Jurkat, Clone E6-1 (cell line): ENCODE measurements around the gene CPN2.

ENCODE experiments used
- DNase-seq: peaks from one replicate; pipeline ENCODE4 v3.0.0-alpha.2; 2011; ENCODE audit warnings: low read depth, low spot score
- H3K4me3 ChIP-seq: 2 replicates; pipeline ENCODE4 v1.5.1; 2011; ENCODE audit warnings: mild to moderate bottlenecking, low read length, control low read depth, moderate library complexity

The CPN2 gene

DNA sequence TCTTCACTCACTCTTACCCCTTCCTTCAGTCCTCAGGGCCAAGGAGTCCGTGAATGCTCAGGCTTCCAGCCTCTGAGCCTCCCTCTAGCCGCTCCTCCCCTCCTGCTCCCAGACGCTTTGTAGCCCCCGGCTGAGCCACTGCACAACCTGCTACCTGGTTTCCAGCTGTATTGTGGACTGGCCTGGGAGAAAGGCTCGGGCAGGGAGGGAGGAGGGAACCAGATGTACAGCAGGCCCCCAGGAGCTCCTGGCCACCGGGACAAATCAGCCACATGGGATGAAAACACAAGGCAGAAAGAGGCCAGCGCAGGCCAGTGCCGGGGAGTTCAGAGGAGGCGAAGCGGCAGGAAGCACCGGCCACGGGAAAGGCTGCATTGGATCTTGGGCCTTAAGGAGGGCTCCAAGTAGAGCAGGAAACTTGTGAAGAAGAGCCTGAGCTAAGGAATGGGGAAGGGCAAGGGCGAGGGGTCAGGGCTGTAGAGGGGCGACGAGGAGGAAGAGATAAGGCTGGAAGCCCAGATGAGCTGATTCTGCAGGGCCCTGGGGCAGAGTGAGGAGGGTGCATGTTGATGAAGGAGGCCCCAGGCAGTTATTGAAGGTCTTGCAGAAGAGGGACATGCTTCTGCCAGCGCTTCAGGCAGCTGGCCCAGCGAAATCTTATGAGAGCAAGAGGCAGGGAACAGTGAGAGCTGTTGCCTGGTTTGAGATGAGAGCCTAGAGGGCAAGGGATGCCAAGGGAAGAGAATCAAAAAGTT, 14.3 kb downstream of the CPN2 start:
- no peak for DNase-seq

DNA sequence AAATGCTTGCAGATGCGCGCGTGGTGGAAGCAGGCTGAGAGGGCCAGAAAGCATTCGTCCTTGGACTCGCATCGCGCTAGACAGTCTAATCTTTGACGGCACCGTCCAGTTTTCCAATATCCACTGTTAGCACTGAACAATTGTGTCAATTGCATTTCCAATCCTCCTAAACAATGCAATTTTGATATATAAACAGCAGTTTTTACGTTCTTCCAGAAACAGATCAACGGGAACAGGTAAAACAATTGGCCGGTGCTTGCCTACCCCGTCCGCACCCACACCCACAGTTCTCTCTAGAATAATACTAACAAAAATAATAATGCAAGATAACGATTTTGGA, 17.2 kb downstream of the CPN2 start:
- DNase-seq: no peak
- no peak overlapping the region; the same call in 1 of the 2 replicates for H3K4me3 ChIP-seq

More for the DNA sequence above, 14.3 kb downstream of the CPN2 start:
- no peak overlapping the region for H3K4me3 ChIP-seq

DNA sequence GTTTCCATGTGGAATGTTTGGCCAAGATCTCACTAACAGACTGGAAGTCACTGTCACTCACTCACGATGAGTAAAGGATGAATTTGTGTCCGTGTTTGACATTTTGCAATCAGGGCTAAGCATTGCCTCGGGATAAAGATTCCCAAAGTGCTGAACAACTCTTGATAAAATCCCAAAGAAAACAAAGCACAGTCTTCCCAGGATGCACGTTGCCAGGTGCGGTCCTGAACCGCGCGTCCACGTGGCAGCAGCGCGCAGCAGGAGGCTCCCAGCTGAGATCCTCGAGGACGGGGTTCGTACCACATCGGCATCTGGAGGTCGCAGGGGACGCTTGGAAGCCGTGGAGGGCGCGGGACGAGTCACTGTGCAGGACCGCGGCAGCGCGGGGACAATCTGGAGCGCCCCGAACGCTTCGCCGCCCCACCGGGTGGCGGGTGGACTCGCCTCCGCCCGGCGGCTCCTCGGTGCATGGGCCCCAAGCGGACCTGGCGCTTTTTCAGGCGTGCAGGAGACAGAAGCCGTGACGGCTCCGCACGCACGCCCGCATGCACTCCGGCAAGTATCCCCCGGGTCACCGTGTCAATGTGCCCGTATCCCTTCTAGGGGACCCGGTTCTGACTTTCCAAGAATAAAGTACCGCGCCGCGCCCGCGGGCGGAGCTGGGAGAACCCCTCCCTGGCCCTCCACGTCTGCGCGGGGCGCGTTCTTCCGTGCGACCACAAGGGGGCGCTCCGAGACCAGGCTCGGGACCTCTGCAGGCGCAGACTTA, 17.7 kb downstream of the CPN2 start:
- DNase-seq: peak; percentile 67
- H3K4me3 ChIP-seq: peak overlapping the region; percentile 44

DNA sequence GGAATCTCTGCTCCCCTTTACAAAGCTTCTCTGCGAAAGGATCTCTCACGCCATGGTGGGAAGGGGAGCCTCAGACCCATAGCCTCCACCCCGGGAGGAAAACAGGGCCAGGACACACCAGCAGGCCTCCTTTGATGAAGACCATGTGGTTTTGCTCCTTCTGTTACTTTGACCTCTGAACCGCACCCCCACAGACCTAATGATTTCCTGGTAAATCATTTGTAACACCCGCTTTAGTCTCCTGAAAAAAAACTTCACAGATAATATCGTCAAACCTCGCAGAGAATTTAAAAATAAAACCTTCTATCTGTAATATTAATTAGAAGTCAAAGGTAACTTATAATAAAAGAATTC, 18.3 kb downstream of the CPN2 start:
- DNase-seq: no peak
- no peak overlapping the region for H3K4me3 ChIP-seq

DNA sequence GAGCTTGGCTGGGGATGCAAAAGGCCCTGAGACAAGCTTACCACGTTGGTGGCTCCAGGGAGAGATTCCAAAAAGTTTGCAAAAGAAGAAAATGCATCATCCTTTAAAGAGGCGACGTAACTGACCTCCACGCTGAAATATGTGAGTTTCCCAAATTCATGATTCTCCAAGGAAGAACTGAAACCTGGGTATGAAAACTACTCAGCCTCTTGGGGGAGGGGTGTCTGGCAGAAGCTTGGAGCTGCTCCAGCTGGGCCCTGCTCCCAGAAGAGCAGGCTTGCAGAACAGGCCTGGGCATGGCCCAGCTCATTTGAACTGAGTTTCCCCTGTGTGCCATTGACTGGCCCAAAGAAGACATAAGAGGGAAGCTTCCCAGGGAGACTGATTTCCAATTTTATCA, 20.5 kb downstream of the CPN2 start:
- DNase-seq: no peak
- no peak overlapping the region for H3K4me3 ChIP-seq

DNA sequence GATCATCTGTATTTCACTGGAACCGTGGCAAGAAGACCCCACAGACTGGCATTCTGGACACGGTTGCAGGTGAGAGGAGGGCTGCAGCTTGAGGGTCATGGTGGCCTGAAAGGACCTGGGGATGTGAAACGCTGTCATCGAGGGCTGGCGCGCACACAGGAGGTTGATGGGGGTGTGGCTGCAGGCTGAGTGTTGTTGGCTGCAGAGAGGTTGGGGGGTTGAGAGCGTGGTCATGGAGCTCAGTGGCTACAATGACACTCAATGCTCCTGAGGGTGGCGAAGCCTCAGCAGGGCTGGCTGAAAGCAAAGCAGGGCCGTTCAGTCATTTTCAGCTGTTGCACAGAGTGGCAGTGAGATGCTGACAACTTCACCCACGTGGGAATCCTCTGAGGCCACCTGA, 21.0 kb downstream of the CPN2 start:
- H3K4me3 ChIP-seq: no peak overlapping the region
- no peak for DNase-seq

DNA sequence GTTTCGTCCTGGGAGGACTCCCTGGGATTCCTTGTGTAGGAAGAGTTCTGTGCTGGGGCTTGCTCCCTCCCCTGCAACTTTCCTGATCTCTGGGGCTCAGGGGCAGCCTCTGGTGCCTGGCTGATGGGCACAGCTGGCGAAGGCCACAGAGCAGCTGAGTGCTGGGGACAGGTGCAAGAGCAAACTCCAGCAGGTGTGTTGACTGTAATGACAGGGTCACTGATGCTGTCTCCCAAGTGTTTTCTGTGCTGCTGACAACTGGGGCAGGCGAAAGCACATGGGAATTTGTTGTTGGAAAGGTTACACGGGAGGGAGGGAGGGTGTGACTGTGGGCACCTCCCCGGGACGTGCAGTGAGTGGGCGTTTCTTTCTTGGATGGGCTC, 21.6 kb downstream of the CPN2 start:
- no peak for DNase-seq
- H3K4me3 ChIP-seq: no peak overlapping the region

DNA sequence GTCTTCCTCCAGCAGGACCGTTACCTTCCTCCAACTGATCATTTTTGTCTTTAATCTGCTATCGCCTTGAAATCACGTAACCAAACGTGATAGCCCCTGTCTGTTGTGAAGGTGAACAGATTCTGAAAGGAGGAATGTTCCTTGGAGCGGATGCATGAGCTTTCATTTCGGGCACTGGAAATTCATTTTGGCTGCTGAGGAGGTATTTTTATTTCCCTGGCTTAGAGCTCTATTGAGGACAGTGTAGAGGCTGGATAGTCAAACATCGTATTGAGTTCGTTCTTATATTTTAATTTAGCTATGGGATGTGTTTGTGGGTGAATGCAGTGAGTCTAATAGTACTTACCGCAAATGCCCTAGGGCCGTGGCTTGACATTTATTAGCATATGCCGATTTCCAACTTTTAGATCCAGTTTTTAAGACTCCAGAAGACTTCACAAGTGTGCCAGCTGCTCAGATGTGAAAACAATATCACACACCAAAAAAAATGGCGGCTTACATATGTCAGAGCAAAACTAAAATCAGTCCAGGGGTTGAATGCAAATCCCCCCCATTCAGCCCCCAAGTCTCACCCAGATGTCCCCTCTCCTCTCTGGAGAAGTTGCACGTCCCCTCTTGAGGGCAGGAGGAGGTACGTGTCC, 22.1 kb downstream of the CPN2 start:
- DNase-seq: no peak
- H3K4me3 ChIP-seq: no peak overlapping the region

DNA sequence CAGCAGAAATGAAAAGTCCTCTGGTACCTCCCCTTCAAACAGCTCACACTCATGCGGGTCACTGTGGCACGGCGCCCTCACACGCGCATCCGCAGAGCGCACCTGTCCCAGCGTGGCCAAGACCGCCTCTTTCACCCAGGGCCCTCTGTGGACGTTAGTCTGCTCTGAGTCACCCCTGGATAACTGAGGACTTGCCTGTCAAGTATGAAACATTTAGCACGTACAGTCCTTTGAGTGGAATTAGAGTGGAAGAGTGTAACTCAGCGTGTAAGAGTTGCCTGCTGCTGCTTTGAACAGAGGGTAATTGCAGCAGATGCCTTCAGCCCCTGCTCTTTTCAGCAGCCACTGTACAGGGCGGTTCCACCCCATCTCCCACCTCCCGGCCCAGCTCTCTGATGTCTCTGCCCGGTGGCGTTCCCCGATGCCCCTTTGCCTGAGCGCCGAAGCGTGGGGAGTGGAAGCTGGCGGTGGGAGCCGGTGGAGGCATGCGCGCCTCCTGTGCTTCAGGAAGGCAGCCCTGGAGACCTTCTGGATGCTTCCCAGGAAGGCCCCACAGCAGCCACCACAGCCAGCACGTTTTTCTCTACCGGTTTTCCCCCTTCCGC, 23.0 kb downstream of the CPN2 start:
- H3K4me3 ChIP-seq: no peak overlapping the region
- DNase-seq: no peak

DNA sequence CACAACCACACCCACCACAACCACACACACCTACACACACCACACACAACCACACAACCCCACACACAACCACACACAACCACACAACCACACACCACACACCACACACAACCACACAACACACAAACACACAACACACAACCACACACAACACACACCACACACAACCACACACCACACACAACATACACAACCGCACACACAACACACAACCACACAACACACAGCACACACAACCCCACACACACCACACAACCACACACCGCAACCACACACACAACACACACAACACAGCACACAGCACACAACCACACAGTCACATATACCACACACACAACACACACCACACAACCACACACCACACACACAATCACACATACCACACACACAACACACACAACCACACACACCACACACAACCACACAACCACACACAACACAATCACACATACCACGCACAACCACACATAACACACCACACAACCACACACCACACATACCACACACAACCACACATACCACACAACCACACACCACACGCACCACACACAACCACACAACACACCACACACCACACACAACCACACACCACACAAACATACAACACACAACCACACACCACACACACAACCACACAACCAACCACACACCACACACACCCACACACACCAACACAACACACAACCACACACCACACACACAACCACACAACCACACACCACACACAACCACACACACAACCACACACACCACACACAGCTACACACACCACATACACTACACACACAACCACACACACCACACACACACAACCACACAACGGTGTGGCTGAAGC, 23.7 kb downstream of the CPN2 start:
- no peak for DNase-seq
- no peak overlapping the region for H3K4me3 ChIP-seq

DNA sequence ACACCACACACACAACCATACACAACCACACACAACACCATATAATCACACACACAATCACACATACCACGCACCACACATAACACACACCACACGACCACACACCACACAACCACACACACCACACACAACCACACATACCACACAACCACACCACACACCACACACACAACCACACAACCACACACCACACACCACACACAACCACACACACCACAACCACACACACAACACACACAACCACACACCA, 24.2 kb downstream of the CPN2 start:
- DNase-seq: no peak
- H3K4me3 ChIP-seq: no peak overlapping the region

DNA sequence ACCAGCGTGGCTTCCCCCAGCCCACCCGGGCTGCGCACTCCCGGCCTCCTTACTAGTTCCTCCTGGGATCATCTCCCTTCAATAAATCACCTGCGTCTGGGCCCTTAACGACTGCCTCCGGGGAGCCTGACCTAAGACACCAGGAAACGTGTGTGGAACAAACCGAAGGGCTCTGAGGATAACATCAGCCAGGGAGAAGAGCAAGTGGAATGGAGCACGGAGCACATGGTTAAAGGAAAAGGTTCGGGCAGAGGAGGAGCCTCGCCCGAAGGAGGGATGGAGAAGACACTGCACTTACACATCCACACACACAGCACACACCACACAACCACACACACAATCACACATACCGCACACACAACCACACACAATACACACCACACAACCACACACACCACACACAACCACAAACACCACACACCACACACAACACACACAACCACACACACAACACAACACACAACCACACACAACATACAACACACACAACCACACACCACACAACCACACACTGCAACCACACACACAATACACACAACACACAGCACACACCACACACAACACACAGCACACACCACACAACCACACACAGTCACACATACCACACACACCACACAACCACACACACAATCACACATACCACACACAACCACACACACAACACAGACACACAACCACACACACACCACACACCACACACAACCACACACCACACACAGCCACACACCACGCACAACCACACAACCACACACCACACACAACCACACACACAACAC, 24.7 kb downstream of the CPN2 start:
- DNase-seq: no peak
- H3K4me3 ChIP-seq: no peak overlapping the region

DNA sequence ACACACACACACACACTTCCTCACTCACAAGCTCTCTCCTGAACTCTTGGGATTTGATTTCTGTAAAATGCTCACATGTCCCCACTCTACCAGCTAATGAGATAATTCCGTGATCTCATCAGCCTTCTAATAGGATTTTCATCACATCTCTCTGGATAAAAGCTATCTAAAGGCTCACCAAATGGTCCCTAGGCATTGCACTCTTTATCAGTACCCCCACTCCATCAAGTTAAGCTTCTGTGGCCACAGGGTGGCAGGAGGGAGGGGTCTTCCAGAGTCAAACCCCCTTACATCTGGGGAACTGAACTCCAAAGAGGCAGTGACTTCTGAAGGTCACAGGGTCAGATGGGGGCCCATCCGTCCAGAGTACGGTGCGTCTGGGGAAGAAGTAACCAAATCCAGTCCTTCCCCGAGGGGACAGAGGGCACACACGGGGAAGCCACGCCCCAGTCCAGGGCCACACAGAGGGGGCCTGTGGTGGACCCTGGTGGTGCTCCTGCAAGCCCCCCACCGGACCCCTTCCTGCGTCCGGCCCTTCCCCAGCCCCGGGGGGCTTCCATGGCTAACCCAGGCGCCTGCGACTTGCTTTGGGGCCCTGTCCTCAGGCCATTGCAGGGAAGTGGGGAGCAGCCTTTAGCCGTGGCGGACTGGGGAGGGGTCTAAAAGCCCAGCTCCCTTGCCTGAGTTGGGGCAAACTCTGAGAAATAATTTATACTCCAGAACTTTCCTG, 25.5 kb downstream of the CPN2 start:
- no peak for DNase-seq
- no peak overlapping the region for H3K4me3 ChIP-seq

DNA sequence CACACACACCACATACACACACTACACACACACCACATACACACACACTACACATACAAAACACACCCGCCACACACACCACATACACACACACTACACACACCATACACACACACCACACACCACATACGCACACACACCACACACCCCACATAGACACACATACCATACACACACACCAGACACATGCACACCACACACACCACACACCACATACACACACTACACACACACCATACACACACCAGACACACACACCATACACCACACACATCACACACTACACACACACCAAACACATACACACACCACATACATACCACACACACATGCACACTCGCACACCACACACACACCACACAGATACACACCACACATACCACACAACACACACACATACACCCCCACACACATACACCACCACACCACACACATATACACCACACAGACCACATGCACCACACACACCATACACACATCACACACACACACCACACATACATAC, 26.3 kb downstream of the CPN2 start:
- no peak for DNase-seq
- H3K4me3 ChIP-seq: no peak overlapping the region

DNA sequence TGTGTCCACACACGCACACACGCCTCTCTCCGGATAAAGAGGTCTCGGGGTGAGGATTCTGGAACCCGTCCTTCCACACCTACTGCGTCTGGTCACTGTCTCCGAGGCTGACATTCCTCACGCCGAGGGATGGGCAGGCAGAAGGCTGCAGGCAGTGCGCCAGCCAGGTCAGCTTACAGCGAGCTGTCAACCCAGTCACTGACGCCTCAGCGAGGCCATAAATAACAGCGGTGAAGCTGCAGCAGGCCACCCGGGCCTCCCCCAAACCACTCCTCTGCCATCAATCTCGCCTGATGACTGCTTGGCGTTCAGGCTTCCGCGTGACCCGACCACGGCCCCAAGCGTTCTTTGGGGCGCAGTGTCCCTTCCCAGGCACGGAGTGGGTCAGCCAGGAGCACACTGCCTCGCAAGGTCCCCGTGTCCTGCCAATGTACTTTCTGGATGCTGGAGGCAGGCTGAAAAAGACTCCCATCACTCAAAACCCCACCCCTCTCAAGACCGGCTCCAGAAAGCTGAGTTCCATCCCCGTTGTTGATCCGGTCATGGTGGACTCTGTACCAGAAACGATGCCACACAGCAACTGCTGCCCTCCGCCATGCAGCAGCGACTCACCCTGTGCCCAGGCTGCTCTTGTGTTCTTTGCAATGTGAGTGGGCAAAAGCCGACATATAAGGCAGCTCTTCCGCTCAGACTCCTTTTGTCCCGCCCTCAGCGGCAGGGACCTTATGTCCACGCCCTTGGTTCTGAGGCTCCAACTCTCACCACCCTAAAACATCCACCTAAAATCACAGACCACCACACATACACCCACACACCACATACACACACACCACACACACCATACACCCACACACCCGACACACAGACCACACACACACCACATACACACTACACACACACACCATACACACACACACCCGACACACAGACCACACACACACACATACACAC, 27.1 kb downstream of the CPN2 start:
- H3K4me3 ChIP-seq: peak overlapping the region; percentile 18
- DNase-seq: peak; percentile 62

DNA sequence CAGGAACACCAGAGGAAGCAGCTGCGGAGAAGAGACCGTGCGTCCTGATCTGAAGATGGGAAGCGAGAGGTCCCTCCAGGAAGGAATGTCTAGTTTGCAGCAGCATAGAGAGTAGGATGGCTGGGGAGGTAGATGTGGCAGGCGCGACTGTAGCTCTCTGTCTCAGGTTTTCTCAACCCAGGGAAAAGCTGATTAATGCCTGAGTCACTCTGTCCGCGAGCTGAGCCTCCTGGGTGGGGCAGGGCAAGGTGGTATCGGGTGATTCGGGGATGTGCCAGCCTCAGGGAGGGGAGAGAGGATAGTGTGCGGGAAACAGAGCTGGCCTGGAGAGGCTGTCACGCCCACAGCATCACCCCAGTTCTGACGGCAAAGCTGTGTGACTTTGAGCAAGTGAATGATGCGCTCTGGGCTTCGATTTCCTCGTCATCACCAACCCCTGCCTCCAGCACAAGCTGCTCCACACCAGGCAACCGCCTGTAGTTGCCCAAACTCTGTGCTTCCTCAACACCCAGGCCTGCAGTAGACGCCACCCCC, 28.4 kb downstream of the CPN2 start:
- no peak for DNase-seq
- H3K4me3 ChIP-seq: no peak overlapping the region
